Measurements from ENCODE around the gene SORCS2. TPM values are rescaled to one million over a fixed set of nuclear protein-coding genes. Genes with fewer than 3 reads are reported as not detected.

The SORCS2 gene
- total RNA-seq, 1 donor = under 0.01 TPM

DNA sequence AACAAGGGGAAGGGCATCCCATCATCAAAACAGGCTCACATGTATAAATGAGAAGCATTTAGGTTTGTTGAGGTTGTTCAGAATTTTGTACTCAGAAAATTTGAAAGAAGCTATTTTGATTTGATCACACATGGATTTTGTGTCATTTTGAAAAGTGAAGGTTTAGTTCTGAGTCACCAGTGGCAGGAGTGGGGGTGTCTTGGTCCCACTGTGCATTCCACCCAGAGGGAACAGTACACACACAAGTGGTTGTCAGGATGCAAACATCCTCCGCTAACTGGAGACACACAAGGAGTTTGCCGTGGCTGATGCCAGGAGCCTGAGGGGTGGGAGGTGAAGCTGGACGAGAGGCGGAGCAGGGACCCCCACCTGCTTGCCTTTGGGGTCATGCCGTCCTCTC lies 440.6 kb downstream of the SORCS2 start:
- no peak for DNase-seq (ENCODE audit: low read depth in 2 of 3, low spot score in 2 of 3)

GRCh38 chr4:7634661-7635251 lies 442.4 kb downstream of the SORCS2 start:
- no peak for DNase-seq (ENCODE audit: low read depth in 2 of 3, low spot score in 2 of 3)

DNA sequence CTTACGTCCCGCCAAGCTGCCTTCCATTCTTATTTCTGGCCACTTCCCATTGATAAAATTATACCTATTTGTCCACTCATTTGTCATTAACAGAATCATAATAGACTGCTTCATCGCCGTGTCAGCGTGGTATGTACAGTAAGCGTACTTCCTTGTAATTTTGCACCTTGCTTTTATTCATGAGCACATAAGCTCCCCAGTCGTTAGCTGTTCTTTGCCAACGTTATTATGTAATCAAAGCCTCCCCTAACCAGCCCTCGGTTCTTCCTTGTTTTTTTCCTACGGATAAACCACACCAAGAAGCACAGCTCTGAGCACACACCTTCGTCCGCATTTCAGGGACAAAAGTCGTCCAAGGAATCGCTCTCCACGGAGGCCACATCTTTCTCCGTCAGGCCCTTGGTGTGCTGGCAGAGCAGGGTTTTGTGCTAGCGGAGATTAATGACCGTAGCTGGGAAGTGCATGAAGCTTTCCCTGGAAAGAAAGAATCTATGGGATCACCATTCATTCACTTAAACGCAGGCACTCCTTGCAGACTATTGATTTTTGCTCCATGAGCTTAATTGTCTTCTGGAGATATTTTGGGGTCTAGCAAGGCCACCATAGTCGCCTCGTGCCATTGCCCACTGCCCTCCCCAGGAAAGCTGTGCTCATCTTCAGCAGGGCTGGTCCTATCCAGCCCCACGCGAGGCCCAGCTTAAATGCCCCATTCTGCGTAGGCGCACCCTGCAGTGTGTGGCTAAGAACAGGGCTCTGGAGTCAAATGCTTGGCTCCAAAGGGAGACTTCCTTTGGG lies 443.3 kb downstream of the SORCS2 start:
- no peak for DNase-seq (ENCODE audit: low read depth in 2 of 3, low spot score in 2 of 3)

DNA sequence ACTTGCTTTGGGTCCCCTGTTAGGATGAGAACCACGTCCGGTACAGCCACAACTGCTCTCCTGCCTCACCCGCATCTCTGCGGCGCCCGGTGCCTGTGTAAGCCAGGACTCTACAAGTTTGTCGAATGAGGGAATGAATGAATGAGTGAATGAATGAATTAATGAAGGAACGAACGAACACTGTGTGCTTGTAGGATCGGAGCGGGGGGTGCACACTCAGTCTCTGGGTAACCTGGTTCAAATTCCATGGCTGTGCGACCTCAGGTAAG lies 443.8 kb downstream of the SORCS2 start:
- no peak for DNase-seq (ENCODE audit: low read depth in 2 of 3, low spot score in 2 of 3)

- no peak for DNase-seq (ENCODE audit: low read depth in 2 of 3, low spot score in 2 of 3)
Measured at GRCh38 chr4:7637139-7637538, 444.8 kb downstream of the SORCS2 start.

- no peak for DNase-seq (ENCODE audit: low read depth in 2 of 3, low spot score in 2 of 3)
Measured at GRCh38 chr4:7637971-7638370, 445.6 kb downstream of the SORCS2 start.

DNA sequence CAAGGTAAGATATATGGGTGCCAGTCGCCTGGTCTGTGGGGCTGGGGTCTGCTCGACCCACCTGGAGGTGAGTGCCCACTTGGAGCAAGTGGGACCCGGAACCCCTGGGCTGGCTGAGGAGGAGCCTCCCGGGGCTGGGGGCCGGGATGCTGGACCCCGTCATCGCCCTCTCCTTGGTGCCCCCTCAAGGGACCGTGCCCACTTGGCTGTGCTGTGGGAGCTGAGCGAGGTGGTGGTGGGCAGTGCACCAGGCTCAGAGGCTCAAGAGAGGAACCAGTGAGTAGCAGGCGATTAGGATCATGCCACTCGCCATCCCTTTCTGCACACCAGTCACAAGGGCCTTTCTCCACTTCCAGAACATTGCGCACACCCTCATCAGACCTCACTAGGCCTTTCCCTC lies 446.2 kb downstream of the SORCS2 start:
- no peak for DNase-seq (ENCODE audit: low read depth in 2 of 3, low spot score in 2 of 3)

DNA sequence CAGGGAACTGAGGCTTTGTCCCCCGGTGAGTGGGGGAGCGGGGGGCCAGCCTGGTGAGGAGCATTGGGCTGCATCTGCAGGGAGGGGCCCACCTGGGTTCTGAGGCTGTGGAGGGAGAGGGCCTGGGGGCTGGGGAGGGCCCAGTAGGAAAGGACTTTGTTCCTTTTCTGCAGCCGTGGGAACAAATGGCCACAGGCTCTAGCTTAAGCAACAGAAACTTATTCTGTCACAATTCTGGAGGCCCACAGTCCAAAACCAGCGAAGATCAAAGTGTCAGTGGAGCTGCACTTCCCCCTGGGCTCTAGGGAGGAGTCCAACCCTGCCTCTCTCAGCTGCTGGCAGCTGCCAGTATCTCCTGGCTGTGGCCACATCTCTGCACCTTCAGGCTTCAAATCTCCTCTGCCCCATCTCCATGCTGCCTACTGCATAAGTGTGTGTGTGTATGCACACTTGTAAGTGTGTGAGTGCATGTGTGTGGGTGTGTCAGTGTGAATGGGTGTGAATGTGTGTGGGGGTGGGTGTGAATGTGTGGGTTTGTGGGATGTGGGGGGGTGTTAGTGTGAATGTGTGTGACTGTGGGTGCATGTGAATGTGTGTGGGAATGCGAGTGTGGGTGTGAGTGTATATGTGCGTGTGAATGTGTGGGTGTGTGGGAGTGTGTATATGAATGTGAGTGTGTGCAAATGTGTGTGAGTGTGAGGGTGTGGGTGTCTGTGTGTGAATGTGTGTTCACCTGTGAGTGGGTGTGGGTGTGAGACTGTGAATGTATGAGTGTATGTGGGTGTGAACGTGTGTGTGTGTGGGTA lies 446.8 kb downstream of the SORCS2 start:
- DNase-seq (ENCODE audit: low read depth in 2 of 3, low spot score in 2 of 3) = no peak

DNA sequence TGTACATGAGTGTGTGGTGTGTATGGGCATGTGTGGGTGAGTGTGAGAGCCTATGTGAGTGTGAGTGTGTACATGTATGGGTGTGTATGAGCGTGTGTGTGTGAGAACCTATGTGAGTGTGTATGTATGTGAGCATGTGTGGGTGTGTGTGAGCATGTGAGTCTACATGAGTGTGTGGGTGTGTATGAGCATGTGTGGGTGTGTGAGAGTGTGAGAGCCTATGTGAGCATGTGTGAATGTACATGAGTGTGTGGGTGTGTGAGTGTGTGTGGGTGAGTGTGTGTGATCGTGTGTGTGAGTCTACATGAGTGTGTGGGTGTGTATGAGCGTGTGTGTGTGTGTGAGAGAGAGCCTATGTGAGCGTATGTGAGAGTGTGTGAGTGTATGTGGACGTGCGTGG lies 447.8 kb downstream of the SORCS2 start:
- no peak for DNase-seq (ENCODE audit: low read depth in 2 of 3, low spot score in 2 of 3)

DNA sequence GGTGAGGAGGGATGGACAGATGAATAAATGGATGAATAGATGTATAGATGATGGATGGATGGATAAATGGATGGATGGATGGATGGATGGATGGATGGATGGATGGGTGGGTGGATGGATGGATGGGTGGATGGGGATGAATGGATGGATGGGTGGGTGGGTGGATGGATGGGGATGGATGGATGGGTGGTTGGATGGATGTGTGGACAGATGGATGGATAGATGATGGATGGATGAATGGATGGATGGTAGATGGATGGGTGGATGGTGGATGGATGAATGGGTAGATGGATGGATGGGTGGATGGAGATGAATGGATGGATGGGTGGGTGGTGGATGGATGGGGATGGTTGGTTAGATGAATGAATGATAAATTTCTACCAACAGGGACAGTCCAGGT lies 449.4 kb downstream of the SORCS2 start:
- no peak for DNase-seq (ENCODE audit: low read depth in 2 of 3, low spot score in 2 of 3)

- DNase-seq (ENCODE audit: low read depth in 2 of 3, low spot score in 2 of 3) = no peak
Measured at GRCh38 chr4:7642741-7643458, 450.6 kb downstream of the SORCS2 start.

- no peak for DNase-seq (ENCODE audit: low read depth in 2 of 3, low spot score in 2 of 3)
Measured at GRCh38 chr4:7645158-7645557, 452.8 kb downstream of the SORCS2 start.

DNA sequence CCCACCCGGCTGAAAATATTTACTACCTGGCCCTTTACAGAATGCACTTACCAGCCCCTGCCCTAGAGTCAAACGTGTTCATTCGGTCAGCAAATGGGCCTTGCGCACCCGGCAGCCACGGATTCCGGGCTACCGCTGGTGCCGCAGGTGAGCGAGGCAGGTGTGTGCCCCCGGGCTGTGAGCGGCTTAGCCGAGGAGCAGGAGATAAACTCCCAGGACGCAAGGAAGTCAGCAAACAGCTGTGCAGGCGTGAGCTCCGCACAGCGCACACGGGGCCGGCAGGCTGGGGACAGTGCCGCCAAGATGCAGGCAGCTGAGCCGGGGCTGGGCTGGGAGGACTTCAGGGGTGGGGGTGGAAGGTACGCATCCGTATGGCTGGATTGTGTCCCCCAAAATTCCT lies 453.6 kb downstream of the SORCS2 start:
- DNase-seq (ENCODE audit: low read depth in 2 of 3, low spot score in 2 of 3) = no peak

DNA sequence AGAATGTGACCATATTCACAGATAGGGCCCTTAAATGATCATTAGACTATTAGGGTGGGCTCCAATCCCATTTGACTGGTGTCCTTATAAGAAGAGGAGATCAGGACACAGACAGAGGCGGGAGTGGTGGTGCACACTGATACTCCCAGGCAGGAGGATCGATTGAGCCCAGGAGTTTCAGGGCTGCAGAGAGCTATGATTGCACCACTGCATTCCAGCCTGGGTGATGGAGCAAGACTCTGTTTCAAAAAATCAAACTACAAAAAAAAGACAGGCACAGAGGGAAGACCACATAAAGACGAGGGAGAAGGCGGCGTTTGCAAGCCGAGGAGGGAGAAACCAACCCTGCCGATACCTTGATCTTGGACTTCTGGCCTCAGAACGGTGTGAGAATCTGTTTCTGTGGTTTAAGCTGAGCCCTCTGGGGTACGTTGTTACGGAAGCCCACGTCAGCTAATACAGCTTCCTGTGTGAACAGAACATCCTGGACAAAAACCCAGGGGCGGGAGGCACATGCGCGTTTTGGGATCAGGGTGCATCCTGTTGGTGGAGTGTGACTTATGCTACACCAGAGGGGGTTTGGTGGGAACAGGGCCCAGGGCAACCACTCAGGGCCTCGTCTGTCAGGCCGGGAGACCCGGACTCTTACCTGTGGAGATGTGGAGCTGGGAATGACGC lies 454.2 kb downstream of the SORCS2 start:
- DNase-seq (ENCODE audit: low read depth in 2 of 3, low spot score in 2 of 3) = no peak

GRCh38 chr4:7647186-7647585 lies 454.8 kb downstream of the SORCS2 start:
- DNase-seq (ENCODE audit: low read depth in 2 of 3, low spot score in 2 of 3) = no peak

DNA sequence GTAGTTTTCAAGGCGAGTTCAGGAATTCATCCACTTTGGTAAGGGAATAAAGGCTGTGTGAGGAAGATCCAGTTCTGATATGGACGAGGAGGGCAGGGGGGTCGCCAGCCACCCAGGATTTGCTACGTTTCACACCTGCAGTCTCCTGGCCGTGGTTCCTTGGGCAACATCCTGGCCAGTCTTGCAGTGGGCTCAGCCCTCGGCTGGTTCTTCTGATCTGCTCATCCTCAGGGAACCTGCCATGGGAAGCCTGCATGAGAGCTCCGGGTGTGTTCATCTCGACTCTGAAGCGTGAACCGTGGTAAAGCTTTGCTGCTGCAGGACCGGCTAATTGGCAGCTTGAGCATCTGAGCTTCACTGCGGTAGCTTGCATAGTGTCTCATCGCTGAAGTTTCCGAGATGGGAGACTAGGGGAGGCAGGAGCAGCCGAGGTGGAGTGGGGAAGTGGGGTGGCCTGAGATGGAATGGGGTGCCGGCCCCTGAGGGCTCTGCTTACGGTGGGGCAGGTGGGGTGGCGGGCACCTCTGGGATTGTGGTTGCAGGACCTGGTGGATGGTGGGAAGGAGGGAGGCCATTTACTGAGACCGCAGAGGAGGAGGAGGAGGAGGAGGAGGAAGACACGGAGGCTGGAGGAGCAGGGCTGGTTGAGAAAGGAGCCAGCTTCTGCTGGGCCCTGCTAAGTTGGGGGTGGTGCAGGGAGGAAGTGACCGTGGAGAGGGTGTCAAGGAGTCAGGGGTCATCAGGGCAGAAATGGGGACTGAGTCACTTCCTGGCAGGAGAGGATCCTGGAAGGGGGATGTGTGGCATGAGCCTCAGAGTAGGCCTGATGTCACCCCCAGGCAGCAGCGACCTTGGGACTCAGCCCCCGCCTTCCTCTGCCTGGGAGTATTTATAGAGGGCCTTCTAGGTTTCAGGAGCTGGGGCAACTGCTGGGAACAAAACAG lies 455.5 kb downstream of the SORCS2 start:
- no peak for DNase-seq (ENCODE audit: low read depth in 2 of 3, low spot score in 2 of 3)

GRCh38 chr4:7648544-7649395 lies 456.4 kb downstream of the SORCS2 start:
- no peak for DNase-seq (ENCODE audit: low read depth in 2 of 3, low spot score in 2 of 3)

DNA sequence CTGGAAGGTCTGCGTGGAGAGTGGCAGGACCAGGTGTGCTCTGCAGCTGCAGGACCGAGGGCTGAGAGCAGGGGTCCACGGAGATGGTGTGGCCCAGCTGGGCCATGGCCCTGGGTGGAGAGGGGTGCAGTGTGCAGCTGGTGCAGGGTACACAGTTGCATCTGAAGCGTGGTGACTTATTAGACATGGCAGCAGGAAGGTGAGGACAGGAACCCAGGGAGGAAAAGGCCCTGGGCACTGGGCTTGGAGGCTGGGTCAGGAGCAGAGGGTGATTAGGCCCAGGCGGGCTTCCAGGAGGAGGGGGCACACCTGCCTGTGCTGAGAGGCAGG lies 457.0 kb downstream of the SORCS2 start:
- no peak for DNase-seq (ENCODE audit: low read depth in 2 of 3, low spot score in 2 of 3)

Measured in hematopoietic multipotent progenitor cell (in vitro differentiated cells).